Gastrocnemius medialis (tissue), 4 donors: ENCODE measurements around the gene LAMA1.

Source experiments
- CTCF ChIP-seq, 5 experiments: fragments of 450-650 bp in 3 of 5; fragments of 200-600 bp in 2 of 5; sonication (generic) in 2 of 5; IDR thresholded peaks in 4 of 5; conservative IDR thresholded peaks in 1 of 5; 1 replicate in 4 of 5; 2 replicates in 1 of 5; pipeline ENCODE4 v1.5.1; 2016 to 2019; ENCODE audit warnings: antibody characterized with exemption in 5 of 5, mild to moderate bottlenecking in 3 of 5, moderate library complexity in 3 of 5
- POLR2A ChIP-seq, 2 donors: fragments of 450-650 bp; IDR thresholded peaks; one replicate each; pipeline ENCODE4 v1.6.1; 2017; ENCODE audit warnings: antibody characterized with exemption in 2 of 2, mild to moderate bottlenecking in 2 of 2, moderate library complexity in 2 of 2

- TF ChIP-seq CTCF (IDR thresholded peaks at IDR 0.05 in 4 of 5, conservative IDR thresholded peaks at IDR 0.05 in 1 of 5) = no peak
- no peak for TF ChIP-seq POLR2A (IDR thresholded peaks at IDR 0.05)
Observed at GRCh38 chr18:7157760-7158159, 40.2 kb upstream of the LAMA1 start.
